ENCODE data around the gene CAPN14. TPM values are rescaled to one million over a fixed set of nuclear protein-coding genes. Genes with fewer than 3 reads are reported as not detected.

CAPN14 gene
- total and polyA plus RNA-seq, 12 donors: 0.10 to 0.28 (median 0.11) TPM; not detected in 5

DNA sequence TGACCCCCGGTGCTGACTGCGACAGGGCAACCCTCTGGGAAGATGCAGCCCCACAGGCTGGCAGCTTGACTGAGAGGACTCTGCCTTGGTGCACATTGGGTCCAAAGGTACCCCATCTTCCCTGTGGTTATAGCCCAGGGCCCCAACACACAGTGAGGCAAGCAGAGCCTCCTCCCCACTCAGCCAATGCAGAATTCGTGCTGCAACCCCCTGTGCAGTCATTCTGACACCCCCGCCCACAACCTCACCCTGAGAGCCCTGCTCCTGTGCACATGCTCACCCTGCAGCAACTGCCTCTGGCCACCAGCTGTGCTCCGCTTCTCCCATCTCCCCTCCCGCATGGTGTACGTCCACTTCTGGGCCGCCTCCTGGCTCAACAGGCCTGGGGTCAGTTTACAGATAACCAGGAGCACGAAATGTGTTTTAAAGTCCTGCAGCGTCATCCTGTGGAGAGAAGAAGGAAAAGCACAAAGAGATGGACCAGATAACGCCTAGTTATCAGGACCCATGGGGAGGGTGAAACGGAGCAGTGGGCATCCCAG lies 24.4 kb downstream of the CAPN14 start:
- Histone ChIP-seq H3K4me3 (no peak overlapping the region), H3K36me3 (replicated peaks in 1 of 2) (no peaks in the 10 kb centered on the region), H3K27me3 (no peaks in the 10 kb centered on the region), H3K27ac (no peak overlapping the region), H3K9me3 (replicated peaks in 1 of 3) (no peaks in the 10 kb centered on the region), H3K4me1 (replicated peaks in 1 of 2) (no peaks in the 10 kb centered on the region)
- intact Hi-C loops (cut with DNase I): no loop called here
- 81 to 88% (median 87%) methylated on average over 9 to 12 of the region's 12 CpGs for WGBS, 4 donors
- TF ChIP-seq CTCF (IDR thresholded peaks at IDR 0.05) (no peak), POLR2A (IDR thresholded peaks at IDR 0.05) (no peak)
- peak in 1 of 7 donors; percentile 15 for DNase-seq

- TF ChIP-seq POLR2A (IDR thresholded peaks at IDR 0.05): no peak
- no peak for TF ChIP-seq CTCF (IDR thresholded peaks at IDR 0.05)
- Histone ChIP-seq H3K36me3 (replicated peaks in 1 of 2) (no peaks in the 10 kb centered on the region), H3K4me3 (no peak overlapping the region), H3K4me1 (replicated peaks in 1 of 2) (no peaks in the 10 kb centered on the region), H3K27me3 (no peaks in the 10 kb centered on the region), H3K9me3 (replicated peaks in 1 of 3) (no peaks in the 10 kb centered on the region), H3K27ac (no peak overlapping the region)
- peak in 1 of 7 donors; percentile 25 for DNase-seq
- 64 to 90% (median 83%) methylated on average over 1 to 2 of the region's 2 CpGs for WGBS, 4 donors
- intact Hi-C loops (cut with DNase I): no loop called here
Observed at GRCh38 chr2:31192396-31192795, 24.9 kb downstream of the CAPN14 start.

GRCh38 chr2:31191931-31192330 lies 25.4 kb downstream of the CAPN14 start:
- WGBS, 4 donors: 84 to 96% (median 90%) methylated on average over 4 to 11 of the region's 11 CpGs
- Histone ChIP-seq H3K27me3 (no peaks in the 10 kb centered on the region), H3K36me3 (replicated peaks in 1 of 2) (no peaks in the 10 kb centered on the region), H3K4me1 (replicated peaks in 1 of 2) (no peaks in the 10 kb centered on the region), H3K9me3 (replicated peaks in 1 of 3) (no peaks in the 10 kb centered on the region), H3K4me3 (no peak overlapping the region), H3K27ac (no peak overlapping the region)
- intact Hi-C loops (cut with DNase I): no loop called here
- TF ChIP-seq CTCF (IDR thresholded peaks at IDR 0.05) (no peak), POLR2A (IDR thresholded peaks at IDR 0.05) (no peak)
- peak in 1 of 7 donors; percentile 43 for DNase-seq

GRCh38 chr2:31190188-31190587 lies 27.1 kb downstream of the CAPN14 start:
- Histone ChIP-seq H3K4me1 (replicated peaks in 1 of 2) (no peaks in the 10 kb centered on the region), H3K27me3 (no peaks in the 10 kb centered on the region), H3K9me3 (replicated peaks in 1 of 3) (no peaks in the 10 kb centered on the region), H3K36me3 (replicated peaks in 1 of 2) (no peaks in the 10 kb centered on the region), H3K4me3 (no peak overlapping the region), H3K27ac (no peak overlapping the region)
- WGBS, 4 donors: 67 to 83% (median 75%) methylated on average over 1 of the region's 1 CpG
- TF ChIP-seq POLR2A (IDR thresholded peaks at IDR 0.05): no peak
- intact Hi-C loops (cut with DNase I): no loop called here
- DNase-seq: no peak

DNA sequence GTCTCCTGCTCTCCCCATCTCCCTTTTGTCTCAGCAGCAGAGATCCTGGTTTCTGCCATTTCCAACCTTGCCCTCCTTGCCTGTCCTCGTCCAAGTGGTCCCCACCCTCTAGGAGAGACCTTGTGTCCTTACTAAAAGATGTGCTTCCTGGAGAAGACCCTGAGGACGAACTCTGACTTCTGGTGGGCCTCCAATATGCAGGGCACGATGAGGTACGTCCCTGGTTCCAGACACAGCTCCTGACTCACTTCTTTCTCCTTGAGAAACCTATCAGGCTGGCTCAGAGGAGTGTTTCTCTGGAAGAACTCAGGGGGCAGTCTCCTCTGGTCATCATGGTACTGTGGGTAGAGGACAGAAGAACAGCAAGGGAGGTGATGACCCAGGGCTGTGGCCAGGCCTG lies 28.2 kb downstream of the CAPN14 start:
- Histone ChIP-seq H3K9me3 (replicated peaks in 1 of 3) (no peaks in the 10 kb centered on the region), H3K27ac (no peak overlapping the region), H3K27me3 (no peaks in the 10 kb centered on the region), H3K36me3 (replicated peaks in 1 of 2) (no peaks in the 10 kb centered on the region), H3K4me1 (replicated peaks in 1 of 2) (no peaks in the 10 kb centered on the region), H3K4me3 (no peak overlapping the region)
- no peak for TF ChIP-seq POLR2A (IDR thresholded peaks at IDR 0.05)
- no peak for TF ChIP-seq CTCF (IDR thresholded peaks at IDR 0.05)
- peak in 1 of 7 donors; percentile 25 for DNase-seq
- 65 to 85% (median 81%) methylated on average over 4 of the region's 4 CpGs for WGBS, 4 donors
- intact Hi-C loops (cut with DNase I): no loop called here

All from adrenal gland (tissue), 12 donors.